HCT116 (cell line): ENCODE data around the gene KCNK3. TPM values are rescaled to one million over a fixed set of nuclear protein-coding genes. Genes with fewer than 3 reads are reported as not detected.

Experiments used
- ATAC-seq: fragments of 200-7000 bp; cut with Tn5 transposase; 2 replicates; pipeline ENCODE4 v1.9.1; 2020; ENCODE audit warnings: mild to moderate bottlenecking, moderate library complexity
- BruUV-seq: library from RNA; stranded (reverse); fragments of 400-500 nt; replicated peaks from 2 replicates; lab custom pipeline; 2021; lab: Mats Ljungman, UMichigan
- CTCF ChIA-PET: fragments of 300-600 bp; sonication (Branson Sonifier 250); formaldehyde crosslinking; loops from one replicate; lab custom pipeline; 2021; ENCODE audit warnings: antibody characterized with exemption; lab: Charles Lee
- POLR2A ChIA-PET: fragments of 300-600, 350-600 bp; sonication (Branson Sonifier 250); formaldehyde crosslinking; loops from one replicate; lab custom pipeline; 2021; ENCODE audit warnings: antibody characterized with exemption; lab: Charles Lee
- RAD21 ChIA-PET, 2 experiments: fragments of 300-600 bp; sonication (Branson Sonifier 250); formaldehyde crosslinking; loops; one replicate each; lab custom pipeline; 2023; ENCODE audit warnings: low total read pairs in 2 of 2; ENCODE audit not compliant: uncharacterized antibody in 2 of 2, unreplicated experiment in 2 of 2, low non-redundant PET in 1 of 2; lab: Charles Lee
- DNase-seq: peaks from one replicate; pipeline ENCODE4 v3.0.0-alpha.2; 2010; ENCODE audit warnings: low read depth, low spot score
- H2AFZ ChIP-seq: fragments of 200-600 bp; shearing (Covaris generic), sonication (generic); 2 replicates; pipeline ENCODE4 v1.6.1; 2017; ENCODE audit warnings: low read depth, mixed run types, mixed read lengths, antibody characterized with exemption, low read length; ENCODE audit not compliant: poor library complexity, severe bottlenecking
- H3K27ac ChIP-seq: 2 replicates; pipeline ENCODE4 v1.5.1; 2012; ENCODE audit warnings: low read depth, low read length
- H3K27me3 ChIP-seq: fragments of 200-600 bp; sonication (generic); 2 replicates; pipeline ENCODE4 v1.6.1; 2016; ENCODE audit warnings: mixed run types, low read length, mixed read lengths; ENCODE audit not compliant: insufficient read depth
- H3K36me3 ChIP-seq, 2 experiments: fragments of 200-500 bp in 1 of 2; fragments of 200-600 bp in 1 of 2; sonication (Bioruptor generic) in 1 of 2; sonication (generic) in 1 of 2; 2 replicates each; pipeline versions ENCODE4 v1.5.1 to v1.6.1; 2014 to 2016; ENCODE audit warnings: low read length in 2 of 2, inconsistent platforms in 1 of 2, mixed read lengths in 1 of 2, mixed run types in 1 of 2; ENCODE audit not compliant: insufficient read depth in 2 of 2, control insufficient read depth in 1 of 2
- H3K4me1 ChIP-seq, 2 experiments: fragments of 200-600 bp in 1 of 2; sonication (generic) in 1 of 2; 2 replicates each; pipeline versions ENCODE4 v1.5.1 to v1.6.1; 2012 to 2017; ENCODE audit warnings: low read length in 2 of 2, inconsistent platforms in 1 of 2, mild to moderate bottlenecking in 1 of 2, mixed read lengths in 1 of 2, mixed run types in 1 of 2, moderate library complexity in 1 of 2; ENCODE audit not compliant: insufficient read depth in 2 of 2, control insufficient read depth in 1 of 2
- H3K4me2 ChIP-seq: fragments of 200-600 bp; sonication (generic); 2 replicates; pipeline ENCODE4 v1.6.1; 2017; ENCODE audit warnings: mixed run types, low read length, mixed read lengths
- H3K4me3 ChIP-seq, 2 experiments: fragments of 200-600 bp in 1 of 2; sonication (generic) in 1 of 2; replicated peaks in 1 of 2; 2 replicates each; pipeline ENCODE4 v1.5.1; 2011 to 2016; ENCODE audit warnings: low read length in 2 of 2, control low read depth in 1 of 2, low read depth in 1 of 2, mild to moderate bottlenecking in 1 of 2, mixed read lengths in 1 of 2, mixed run types in 1 of 2
- H3K79me2 ChIP-seq: fragments of 200-600 bp; sonication (generic); 2 replicates; pipeline ENCODE4 v1.6.1; 2017; ENCODE audit warnings: mild to moderate bottlenecking, mixed run types, low read length, moderate library complexity, mixed read lengths; ENCODE audit not compliant: insufficient read depth
- H3K9ac ChIP-seq: fragments of 200-600 bp; sonication (generic); 2 replicates; pipeline ENCODE4 v1.6.1; 2016; ENCODE audit warnings: low read length, mixed read lengths
- H3K9me2 ChIP-seq: fragments of 200-600 bp; sonication (generic), shearing (Covaris generic); 2 replicates; pipeline ENCODE4 v1.6.1; 2017; ENCODE audit warnings: mixed run types, mild to moderate bottlenecking, moderate library complexity; ENCODE audit not compliant: insufficient read depth
- H3K9me3 ChIP-seq, 2 experiments: fragments of 200-500 bp in 1 of 2; fragments of 200-600 bp in 1 of 2; sonication (Bioruptor generic) in 1 of 2; sonication (generic) in 1 of 2; 2 replicates each; pipeline ENCODE4 v1.6.1; 2014 to 2017; ENCODE audit warnings: low read length in 2 of 2, mixed read lengths in 2 of 2, inconsistent platforms in 1 of 2, low read depth in 1 of 2, mild to moderate bottlenecking in 1 of 2, mixed run types in 1 of 2, moderate library complexity in 1 of 2; ENCODE audit not compliant: control insufficient read depth in 1 of 2, insufficient read depth in 1 of 2
- H4K20me1 ChIP-seq: fragments of 200-600 bp; sonication (generic), shearing (Covaris generic); 2 replicates; pipeline ENCODE4 v1.6.1; 2017; ENCODE audit warnings: mixed run types, mild to moderate bottlenecking, moderate library complexity; ENCODE audit not compliant: insufficient read depth
- CBX3 ChIP-seq: IDR thresholded peaks from 2 replicates; pipeline ENCODE4 v1.6.1; 2012; ENCODE audit warnings: low read depth
- CEBPB ChIP-seq: IDR thresholded peaks from 2 replicates; pipeline ENCODE4 v1.6.1; 2012; ENCODE audit warnings: low read depth
- CTCF ChIP-seq, 3 experiments: fragments of 200-600 bp in 1 of 3; sonication (generic) in 1 of 3; IDR thresholded peaks in 2 of 3; conservative IDR thresholded peaks in 1 of 3; 2 replicates each; pipeline ENCODE4 v1.5.1; 2012 to 2017; ENCODE audit warnings: low read depth in 2 of 3, low read length in 2 of 3, antibody characterized with exemption in 1 of 3, borderline replicate concordance in 1 of 3, control low read depth in 1 of 3, mild to moderate bottlenecking in 1 of 3, mixed read lengths in 1 of 3, mixed run types in 1 of 3, moderate library complexity in 1 of 3; ENCODE audit not compliant: insufficient read depth in 1 of 3
- EGR1 ChIP-seq: IDR thresholded peaks from 2 replicates; pipeline ENCODE4 v1.6.1; 2012; ENCODE audit warnings: low read depth
- EZH2 ChIP-seq: fragments of 200-600 bp; sonication (generic); IDR thresholded peaks from 2 replicates; pipeline ENCODE4 v1.6.1; 2017; ENCODE audit warnings: antibody characterized with exemption, mixed run types
- EZH2phosphoT487 ChIP-seq: fragments of 200-600 bp; IDR thresholded peaks from 2 replicates; pipeline ENCODE4 v1.6.1; 2018; ENCODE audit warnings: antibody characterized with exemption, borderline replicate concordance
- FOSL1 ChIP-seq: IDR thresholded peaks from 2 replicates; pipeline ENCODE4 v1.6.1; 2012; ENCODE audit warnings: low read depth
- MAX ChIP-seq: IDR thresholded peaks from 2 replicates; pipeline ENCODE4 v1.6.1; 2012
- REST ChIP-seq: IDR thresholded peaks from 2 replicates; pipeline ENCODE4 v1.6.1; 2012; ENCODE audit warnings: low read depth
- SIN3A ChIP-seq: IDR thresholded peaks from 2 replicates; pipeline ENCODE4 v1.6.1; 2012; ENCODE audit warnings: low read depth
- SP1 ChIP-seq: IDR thresholded peaks from 2 replicates; pipeline ENCODE4 v1.6.1; 2012; ENCODE audit warnings: low read depth
- SRF ChIP-seq: IDR thresholded peaks from 2 replicates; pipeline ENCODE4 v1.6.1; 2012; ENCODE audit warnings: low read depth
- TCF7L2 ChIP-seq: IDR thresholded peaks from 2 replicates; pipeline ENCODE4 v1.7.0; 2011; ENCODE audit warnings: borderline replicate concordance, inconsistent platforms; ENCODE audit not compliant: insufficient read depth, insufficient read length; ENCODE audit errors: extremely low read depth
- YY1 ChIP-seq: IDR thresholded peaks from 2 replicates; pipeline ENCODE4 v1.6.1; 2011; ENCODE audit warnings: low read length, low read depth, moderate library complexity, mild to moderate bottlenecking; ENCODE audit not compliant: insufficient replicate concordance; ENCODE audit errors: extremely low read depth
- ZBTB33 ChIP-seq: IDR thresholded peaks from 2 replicates; pipeline ENCODE4 v1.6.1; 2011; ENCODE audit warnings: mild to moderate bottlenecking, low read length, moderate library complexity; ENCODE audit not compliant: insufficient replicate concordance; ENCODE audit errors: extremely low read depth
- ZFX ChIP-seq: fragments of 450-650 bp; IDR thresholded peaks from 2 replicates; pipeline ENCODE4 v1.6.1; 2017
- intact Hi-C: fragments of 100-400 bp; cut with micrococcal nuclease; formaldehyde crosslinking; loops from 2 replicates; pipeline ENCODE4 v1.10.0; 2022
- total RNA-seq: library from RNA; stranded (reverse); gene quantifications from one replicate; pipeline ENCODE4 v1.2.1, GENCODE V29; 2021; ENCODE audit not compliant: unreplicated experiment

The KCNK3 gene
- total RNA-seq, 1 experiment from 2014 or later, result 0.71 TPM

GRCh38 chr2:26671691-26672090 is 20.8 kb upstream of the KCNK3 start:
- RAD21 ChIA-PET, result no interaction called here
- Histone ChIP-seq H3K27ac (no peak overlapping the region), H3K79me2 (no peaks in the 10 kb centered on the region), H3K9ac (no peak overlapping the region), H3K4me3 (no peak overlapping the region), H3K27me3 (no peaks in the 10 kb centered on the region; the same call in 1 of the 2 replicates), H3K4me2 (no peak overlapping the region), H3K4me1 (peaks cover 0 to 14% of the 10 kb centered on the region in 2 experiments; a peak in 1 of 4 replicates), H3K9me3 (no peaks in the 10 kb centered on the region), H4K20me1 (no peaks in the 10 kb centered on the region), H3K9me2 (no peaks in the 10 kb centered on the region), H3K36me3 (no peaks in the 10 kb centered on the region), H2AFZ (no peak overlapping the region)
- CTCF ChIA-PET, result no interaction called here
- ATAC-seq (no peak), DNase-seq (no peak)
- POLR2A ChIA-PET, result no interaction called here
- TF ChIP-seq ZBTB33, result no peak
- no peak for TF ChIP-seq REST
- no peak for TF ChIP-seq EZH2phosphoT487
- TF ChIP-seq TCF7L2, result no peak
- no peak for TF ChIP-seq SP1
- TF ChIP-seq ZFX, result no peak
- no peak for TF ChIP-seq SIN3A
- no peak for TF ChIP-seq SRF
- no peak for TF ChIP-seq CEBPB
- no peak for TF ChIP-seq FOSL1
- no peak for TF ChIP-seq EZH2
- no peak for TF ChIP-seq CBX3
- TF ChIP-seq EGR1, result no peak
- TF ChIP-seq MAX, result no peak
- no peak for TF ChIP-seq CTCF (IDR thresholded peaks at IDR 0.05 in 2 of 3, conservative IDR thresholded peaks at IDR 0.05 in 1 of 3; ENCODE audit: borderline replicate concordance in 1 of 3, insufficient read depth in 1 of 3, low read depth in 2 of 3, low read length in 2 of 3)
- TF ChIP-seq YY1, result no peak
- BruUV-seq, result no TSS peak
- intact Hi-C loops, result no loop called here
